COR-L47 (cell line): Measurements from ENCODE around the gene GSTO2.

Experiments used
- DNase-seq: peaks from one replicate; lab custom pipeline; 2025; lab: John Stamatoyannopoulos, UW

The GSTO2 gene

GRCh38 chr10:104253606-104254410, 15.2 kb upstream of the GSTO2 start:
- DNase-seq, result no peak

- no peak for DNase-seq
Observed at GRCh38 chr10:104254493-104255310, 14.3 kb upstream of the GSTO2 start, which contains the start of gene GSTO1. Gene GSTO1 (plus strand): TSS chr10:104254892. CDS start chr10:104254929, 37 bp downstream.

- no peak for DNase-seq
Observed at GRCh38 chr10:104255311-104255981, 13.5 kb upstream of the GSTO2 start.

GRCh38 chr10:104256335-104256961, 12.5 kb upstream of the GSTO2 start:
- DNase-seq, result no peak

GRCh38 chr10:104257235-104257634, 11.7 kb upstream of the GSTO2 start:
- DNase-seq, result no peak

- DNase-seq, result no peak
Observed at GRCh38 chr10:104258209-104258608, 10.8 kb upstream of the GSTO2 start.

- DNase-seq, result no peak
Observed at GRCh38 chr10:104259456-104259855, 9.5 kb upstream of the GSTO2 start.

- DNase-seq, result no peak
Observed at GRCh38 chr10:104259999-104260774, 8.8 kb upstream of the GSTO2 start.

- no peak for DNase-seq
Observed at GRCh38 chr10:104260775-104261115, 8.2 kb upstream of the GSTO2 start.

- no peak for DNase-seq
Observed at GRCh38 chr10:104262055-104262454, 6.9 kb upstream of the GSTO2 start.

- no peak for DNase-seq
Observed at GRCh38 chr10:104264783-104265182, 4.2 kb upstream of the GSTO2 start.

GRCh38 chr10:104267721-104268404, 1.1 kb upstream of the GSTO2 start:
- no peak for DNase-seq

- no peak for DNase-seq
Observed at GRCh38 chr10:104268405-104268712, 625 bp upstream of the GSTO2 start.

GRCh38 chr10:104273286-104273685, 4.3 kb downstream of the GSTO2 start:
- no peak for DNase-seq

GRCh38 chr10:104273899-104274575, 5.1 kb downstream of the GSTO2 start:
- DNase-seq, result no peak

- no peak for DNase-seq
Observed at GRCh38 chr10:104274762-104275721, 6.1 kb downstream of the GSTO2 start.

- no peak for DNase-seq
Observed at GRCh38 chr10:104276192-104276591, 7.2 kb downstream of the GSTO2 start.

GRCh38 chr10:104277785-104278184, 8.8 kb downstream of the GSTO2 start:
- no peak for DNase-seq

- DNase-seq, result no peak
Observed at GRCh38 chr10:104279550-104280259, 10.7 kb downstream of the GSTO2 start.
